Mesothelial cell of epicardium (in vitro differentiated cells): ENCODE measurements around the gene CCDC69. TPM values are rescaled to one million over a fixed set of nuclear protein-coding genes. Genes with fewer than 3 reads are reported as not detected.

Experiments
- DNase-seq, 2 experiments: peaks; one replicate each; pipeline ENCODE4 v3.0.0; 2021; ENCODE audit warnings: low spot score in 2 of 2; ENCODE audit not compliant: unreplicated experiment in 2 of 2
- H3K27ac Mint-ChIP-seq: 2 replicates; pipeline ENCODE4 v1.8.0; 2021; ENCODE audit warnings: mixed read lengths
- H3K27me3 Mint-ChIP-seq: 2 replicates; pipeline ENCODE4 v1.8.0; 2021; ENCODE audit warnings: low read depth, mixed read lengths
- H3K36me3 Mint-ChIP-seq: 2 replicates; pipeline ENCODE4 v1.8.0; 2021; ENCODE audit warnings: mixed read lengths
- H3K4me1 Mint-ChIP-seq: 2 replicates; pipeline ENCODE4 v1.8.0; 2021; ENCODE audit warnings: mixed read lengths
- H3K4me3 Mint-ChIP-seq: 2 replicates; pipeline ENCODE4 v1.8.0; 2021; ENCODE audit warnings: mild to moderate bottlenecking, moderate library complexity, mixed read lengths
- H3K9me3 Mint-ChIP-seq: 2 replicates; pipeline ENCODE4 v1.8.0; 2021; ENCODE audit warnings: mixed read lengths
- CTCF ChIP-seq: fragments of 200-600 bp; sonication (generic); IDR thresholded peaks from one replicate; pipeline ENCODE4 v1.5.0; 2021; ENCODE audit warnings: antibody characterized with exemption; ENCODE audit not compliant: unreplicated experiment
- total RNA-seq: library from RNA; stranded (reverse); gene quantifications from 3 replicates; pipeline ENCODE4 v1.2.1, GENCODE V29; 2021

CCDC69 gene
- total RNA-seq, 1 donor from 2014 or later = 4.8 TPM

GRCh38 chr5:151233616-151234085, 9.8 kb upstream of the CCDC69 start:
- H3K27me3 Mint-ChIP-seq = no peaks in the 10 kb centered on the region
- peaks cover 15% of the 10 kb centered on the region for H3K4me1 Mint-ChIP-seq
- no peaks in the 10 kb centered on the region for H3K36me3 Mint-ChIP-seq
- no peaks in the 10 kb centered on the region for H3K9me3 Mint-ChIP-seq
- DNase-seq = no peak
- H3K27ac Mint-ChIP-seq = no peak overlapping the region
- no peak for TF ChIP-seq CTCF
- H3K4me3 Mint-ChIP-seq = no peak overlapping the region

GRCh38 chr5:151231359-151231758, 7.5 kb upstream of the CCDC69 start:
- Mint-ChIP-seq H3K27ac (no peak overlapping the region), H3K36me3 (no peaks in the 10 kb centered on the region), H3K27me3 (no peaks in the 10 kb centered on the region), H3K4me3 (no peak overlapping the region), H3K4me1 (peaks cover 10% of the 10 kb centered on the region), H3K9me3 (no peaks in the 10 kb centered on the region)
- DNase-seq = no peak
- TF ChIP-seq CTCF = no peak

- no peak overlapping the region for H3K4me3 Mint-ChIP-seq
- DNase-seq = no peak
- H3K9me3 Mint-ChIP-seq = no peaks in the 10 kb centered on the region
- H3K4me1 Mint-ChIP-seq = peaks cover 10% of the 10 kb centered on the region
- H3K27ac Mint-ChIP-seq = no peak overlapping the region
- H3K36me3 Mint-ChIP-seq = no peaks in the 10 kb centered on the region
- no peak for TF ChIP-seq CTCF
- H3K27me3 Mint-ChIP-seq = no peaks in the 10 kb centered on the region
These were observed 6.3 kb upstream of the CCDC69 start for GRCh38 chr5:151230048-151230680.

- Mint-ChIP-seq H3K9me3 (no peaks in the 10 kb centered on the region), H3K27ac (no peak overlapping the region), H3K27me3 (no peaks in the 10 kb centered on the region), H3K4me1 (peaks cover 4% of the 10 kb centered on the region), H3K36me3 (no peaks in the 10 kb centered on the region), H3K4me3 (no peak overlapping the region)
- no peak for DNase-seq
- TF ChIP-seq CTCF = no peak
These were observed 5.1 kb upstream of the CCDC69 start for GRCh38 chr5:151228986-151229385.

GRCh38 chr5:151227918-151228447, 4.1 kb upstream of the CCDC69 start:
- TF ChIP-seq CTCF = no peak
- no peaks in the 10 kb centered on the region for H3K9me3 Mint-ChIP-seq

More at GRCh38 chr5:151227918-151228447, 4.1 kb upstream of the CCDC69 start:
- Mint-ChIP-seq H3K36me3 (no peaks in the 10 kb centered on the region), H3K27me3 (no peaks in the 10 kb centered on the region), H3K4me1 (peaks cover 9% of the 10 kb centered on the region), H3K4me3 (no peak overlapping the region), H3K27ac (no peak overlapping the region)
- no peak for DNase-seq
